Glutamatergic neuron (in vitro differentiated cells): ENCODE results near the gene METAP1D. TPM values are rescaled to one million over a fixed set of nuclear protein-coding genes. Genes with fewer than 3 reads are reported as not detected.

Experiments
- DNase-seq: peaks from one replicate; pipeline ENCODE4 v3.0.0; 2022
- H3K27ac Mint-ChIP-seq: one replicate; pipeline ENCODE4 v1.8.0; 2020; ENCODE audit warnings: mild to moderate bottlenecking, mixed read lengths, inconsistent platforms; ENCODE audit not compliant: unreplicated experiment
- H3K27me3 Mint-ChIP-seq: one replicate; pipeline ENCODE4 v1.8.0; 2020; ENCODE audit warnings: mild to moderate bottlenecking, moderate library complexity, mixed read lengths, inconsistent platforms; ENCODE audit not compliant: unreplicated experiment
- H3K36me3 Mint-ChIP-seq: one replicate; pipeline ENCODE4 v1.8.0; 2020; ENCODE audit warnings: mild to moderate bottlenecking, mixed read lengths, inconsistent platforms; ENCODE audit not compliant: unreplicated experiment
- H3K4me1 Mint-ChIP-seq: one replicate; pipeline ENCODE4 v1.8.0; 2020; ENCODE audit warnings: mild to moderate bottlenecking, low read depth, mixed read lengths, inconsistent platforms; ENCODE audit not compliant: unreplicated experiment
- H3K4me3 Mint-ChIP-seq: one replicate; pipeline ENCODE4 v1.8.0; 2020; ENCODE audit warnings: mild to moderate bottlenecking, mixed read lengths, inconsistent platforms; ENCODE audit not compliant: unreplicated experiment
- H3K9me3 Mint-ChIP-seq: one replicate; pipeline ENCODE4 v1.8.0; 2020; ENCODE audit warnings: mild to moderate bottlenecking, moderate library complexity, mixed read lengths, inconsistent platforms; ENCODE audit not compliant: unreplicated experiment
- total RNA-seq: library from RNA; stranded (reverse); fragmentation: NEBNext Ultra II Directional; extraction: Animal tissue kit (Norgen Biotek cat#: 25700); gene quantifications from one replicate; pipeline ENCODE4 v1.2.1, GENCODE V29; 2021; ENCODE audit not compliant: unreplicated experiment
- TF ChIP-seq, protein P1 (sequence below): fragments of 200-600 bp; sonication (generic); IDR thresholded peaks from one replicate; pipeline ENCODE4 v1.5.0; 2021; ENCODE audit not compliant: partially characterized antibody, unreplicated experiment

The METAP1D gene
- total RNA-seq, 1 donor from 2014 or later: 5.1 TPM

DNA sequence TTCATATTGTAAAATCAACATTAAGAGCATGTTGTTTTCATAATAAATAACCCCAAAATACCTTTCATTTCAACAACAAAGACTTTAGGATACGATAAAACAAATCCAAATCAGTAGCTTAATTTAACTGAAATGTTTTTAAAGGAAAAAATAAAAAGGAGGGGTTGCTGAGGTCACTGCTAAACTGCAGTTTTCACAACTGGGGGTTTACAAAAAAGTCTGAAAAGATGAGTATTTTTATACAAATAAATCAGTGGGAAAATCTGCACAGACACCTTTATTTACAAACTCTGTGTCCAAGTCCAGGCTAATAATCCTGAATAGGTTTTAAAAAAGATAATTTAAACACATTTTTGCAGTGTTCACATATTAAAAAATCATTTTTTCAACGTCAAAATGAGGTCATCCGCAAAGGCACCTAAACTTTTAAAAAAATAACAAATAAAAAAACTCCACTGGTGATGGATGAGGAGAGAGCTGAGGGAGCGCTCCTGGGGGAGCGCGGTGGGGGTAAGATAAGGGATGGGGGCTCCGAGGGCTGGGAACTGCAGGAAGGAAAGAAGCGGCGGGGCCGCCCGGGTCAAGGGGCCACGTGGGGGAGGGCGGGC, 99.8 kb downstream of the METAP1D start:
- TF ChIP-seq, protein P1, sequence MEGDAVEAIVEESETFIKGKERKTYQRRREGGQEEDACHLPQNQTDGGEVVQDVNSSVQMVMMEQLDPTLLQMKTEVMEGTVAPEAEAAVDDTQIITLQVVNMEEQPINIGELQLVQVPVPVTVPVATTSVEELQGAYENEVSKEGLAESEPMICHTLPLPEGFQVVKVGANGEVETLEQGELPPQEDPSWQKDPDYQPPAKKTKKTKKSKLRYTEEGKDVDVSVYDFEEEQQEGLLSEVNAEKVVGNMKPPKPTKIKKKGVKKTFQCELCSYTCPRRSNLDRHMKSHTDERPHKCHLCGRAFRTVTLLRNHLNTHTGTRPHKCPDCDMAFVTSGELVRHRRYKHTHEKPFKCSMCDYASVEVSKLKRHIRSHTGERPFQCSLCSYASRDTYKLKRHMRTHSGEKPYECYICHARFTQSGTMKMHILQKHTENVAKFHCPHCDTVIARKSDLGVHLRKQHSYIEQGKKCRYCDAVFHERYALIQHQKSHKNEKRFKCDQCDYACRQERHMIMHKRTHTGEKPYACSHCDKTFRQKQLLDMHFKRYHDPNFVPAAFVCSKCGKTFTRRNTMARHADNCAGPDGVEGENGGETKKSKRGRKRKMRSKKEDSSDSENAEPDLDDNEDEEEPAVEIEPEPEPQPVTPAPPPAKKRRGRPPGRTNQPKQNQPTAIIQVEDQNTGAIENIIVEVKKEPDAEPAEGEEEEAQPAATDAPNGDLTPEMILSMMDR: no peak
- peaks cover 21% of the 10 kb centered on the region for H3K4me1 Mint-ChIP-seq
- peaks cover 15% of the 10 kb centered on the region for H3K9me3 Mint-ChIP-seq
- DNase-seq: no peak
- H3K27me3 Mint-ChIP-seq: peaks cover 32% of the 10 kb centered on the region
- H3K36me3 Mint-ChIP-seq: no peaks in the 10 kb centered on the region
- no peak overlapping the region for H3K27ac Mint-ChIP-seq
- H3K4me3 Mint-ChIP-seq: peak overlapping the region; percentile 74

- peak; percentile 70 for DNase-seq
- Mint-ChIP-seq H3K4me1 (peaks cover 20% of the 10 kb centered on the region), H3K27me3 (peaks cover 32% of the 10 kb centered on the region), H3K36me3 (no peaks in the 10 kb centered on the region), H3K9me3 (peaks cover 15% of the 10 kb centered on the region), H3K27ac (no peak overlapping the region), H3K4me3 (peak overlapping the region; percentile 92)
- TF ChIP-seq, protein P1: no peak
Measured at GRCh38 chr2:172100080-172100934, 100.6 kb downstream of the METAP1D start.

DNA sequence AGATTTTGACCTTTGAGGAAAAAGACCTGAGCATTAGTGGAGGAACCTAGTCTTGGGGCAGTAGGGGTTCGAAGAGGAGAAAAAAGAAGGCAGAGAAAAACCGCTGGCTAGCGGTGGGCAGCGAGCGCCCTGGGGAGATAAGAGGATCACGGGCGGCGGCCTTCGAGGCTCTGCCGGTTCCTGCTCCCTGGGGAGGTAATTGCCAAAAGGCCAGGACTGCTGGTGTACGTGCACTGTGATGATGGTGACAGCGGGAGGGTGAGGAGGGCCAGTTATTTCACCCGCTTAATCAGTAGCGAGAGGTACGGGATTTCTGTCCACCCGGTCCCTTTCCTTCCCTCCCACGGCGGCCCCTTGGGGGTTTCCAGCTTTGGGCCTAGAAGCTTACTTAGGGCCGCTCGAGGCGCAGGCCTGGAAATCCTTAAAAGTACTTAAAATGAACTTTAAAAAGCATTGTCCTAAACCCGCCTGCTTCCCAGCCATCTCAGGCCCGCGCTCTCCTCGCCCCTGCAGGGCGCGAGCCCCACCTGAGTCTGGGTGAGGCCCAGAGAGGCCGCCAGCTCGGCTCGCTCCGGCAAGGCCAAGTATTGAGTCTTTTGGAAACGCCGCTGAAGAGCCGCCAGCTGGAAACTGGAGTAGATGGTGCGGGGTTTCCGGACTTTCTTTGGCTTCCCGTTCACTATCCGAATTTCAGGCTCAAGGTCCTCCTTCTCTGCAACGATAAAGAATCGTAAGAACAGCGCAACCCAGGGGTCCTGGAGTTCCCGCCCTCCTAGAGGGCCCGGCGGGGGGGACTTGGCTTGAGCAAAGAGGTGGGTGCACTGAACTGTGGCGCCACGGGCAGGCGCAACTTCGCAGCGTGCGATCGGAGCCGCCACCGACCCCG, 101.4 kb downstream of the METAP1D start:
- H3K9me3 Mint-ChIP-seq: peaks cover 15% of the 10 kb centered on the region
- TF ChIP-seq, protein P1: no peak
- H3K36me3 Mint-ChIP-seq: no peaks in the 10 kb centered on the region
- H3K27me3 Mint-ChIP-seq: peaks cover 31% of the 10 kb centered on the region
- DNase-seq: peak; percentile 34
- peaks cover 18% of the 10 kb centered on the region for H3K4me1 Mint-ChIP-seq
- H3K4me3 Mint-ChIP-seq: peak overlapping the region; percentile 92
- no peak overlapping the region for H3K27ac Mint-ChIP-seq

DNA sequence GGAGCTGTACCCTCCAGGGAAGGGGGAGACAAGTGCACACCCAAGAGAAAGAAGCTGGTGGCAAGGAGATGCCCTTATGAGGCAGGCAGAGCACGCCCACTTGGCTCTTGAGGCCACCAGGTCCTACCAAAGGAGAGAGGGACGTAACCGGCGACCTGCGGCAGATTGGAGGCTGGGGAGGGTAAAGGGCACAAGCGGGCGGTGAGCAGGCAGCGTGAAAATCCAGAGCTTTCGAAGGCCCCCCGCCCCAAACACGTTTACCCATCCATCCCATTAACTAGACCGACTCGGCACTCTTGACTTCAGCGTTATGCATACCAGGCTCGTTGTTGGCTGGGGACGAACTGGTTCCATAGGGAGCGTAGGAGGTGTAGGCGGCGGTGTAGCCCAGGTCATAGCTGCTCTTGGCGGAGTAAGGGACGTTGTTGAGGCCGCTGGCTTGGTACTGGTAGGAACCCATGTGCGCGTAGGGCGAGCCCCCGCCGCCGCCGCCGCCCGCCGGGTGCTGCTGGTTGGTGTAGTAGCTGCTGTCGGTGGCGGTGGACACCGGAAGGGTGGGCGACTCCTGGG, 102.2 kb downstream of the METAP1D start:
- TF ChIP-seq, protein P1: no peak
- DNase-seq: peak; percentile 46
- Mint-ChIP-seq H3K36me3 (no peaks in the 10 kb centered on the region), H3K9me3 (peaks cover 13% of the 10 kb centered on the region), H3K4me3 (peak overlapping the region; percentile 92), H3K27me3 (peaks cover 30% of the 10 kb centered on the region), H3K27ac (no peak overlapping the region), H3K4me1 (peaks cover 18% of the 10 kb centered on the region)
